Fibroblast of the aortic adventitia (primary cell): ENCODE data around the gene PTGFR. TPM values are rescaled to one million over a fixed set of nuclear protein-coding genes. Genes with fewer than 3 reads are reported as not detected.

ENCODE experiments used
- DNase-seq: peaks from one replicate; pipeline ENCODE4 v3.0.0-alpha.2; 2010; ENCODE audit warnings: low read depth
- H3K4me3 ChIP-seq: 2 replicates; pipeline ENCODE4 v1.5.1; 2011; ENCODE audit warnings: low read depth, mild to moderate bottlenecking, control low read depth, low read length, moderate library complexity
- total RNA-seq: library from RNA; depleted of rRNA; stranded (reverse); fragments of >200 nt; gene quantifications from 2 replicates; pipeline ENCODE4 v1.2.3, GENCODE V29; 2012; ENCODE audit warnings: low replicate concordance
- TF ChIP-seq, protein P1 (sequence below): IDR thresholded peaks from 2 replicates; pipeline ENCODE4 v1.5.1; 2011; ENCODE audit warnings: mild to moderate bottlenecking, low read length, control low read depth, inconsistent platforms; ENCODE audit not compliant: insufficient read depth

The PTGFR gene
- total RNA-seq, 1 donor = 77.5 TPM

GRCh38 chr1:78533527-78533926 lies 42.8 kb downstream of the PTGFR start:
- DNase-seq = no peak
- TF ChIP-seq, protein P1, sequence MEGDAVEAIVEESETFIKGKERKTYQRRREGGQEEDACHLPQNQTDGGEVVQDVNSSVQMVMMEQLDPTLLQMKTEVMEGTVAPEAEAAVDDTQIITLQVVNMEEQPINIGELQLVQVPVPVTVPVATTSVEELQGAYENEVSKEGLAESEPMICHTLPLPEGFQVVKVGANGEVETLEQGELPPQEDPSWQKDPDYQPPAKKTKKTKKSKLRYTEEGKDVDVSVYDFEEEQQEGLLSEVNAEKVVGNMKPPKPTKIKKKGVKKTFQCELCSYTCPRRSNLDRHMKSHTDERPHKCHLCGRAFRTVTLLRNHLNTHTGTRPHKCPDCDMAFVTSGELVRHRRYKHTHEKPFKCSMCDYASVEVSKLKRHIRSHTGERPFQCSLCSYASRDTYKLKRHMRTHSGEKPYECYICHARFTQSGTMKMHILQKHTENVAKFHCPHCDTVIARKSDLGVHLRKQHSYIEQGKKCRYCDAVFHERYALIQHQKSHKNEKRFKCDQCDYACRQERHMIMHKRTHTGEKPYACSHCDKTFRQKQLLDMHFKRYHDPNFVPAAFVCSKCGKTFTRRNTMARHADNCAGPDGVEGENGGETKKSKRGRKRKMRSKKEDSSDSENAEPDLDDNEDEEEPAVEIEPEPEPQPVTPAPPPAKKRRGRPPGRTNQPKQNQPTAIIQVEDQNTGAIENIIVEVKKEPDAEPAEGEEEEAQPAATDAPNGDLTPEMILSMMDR = no peak
- H3K4me3 ChIP-seq = no peak overlapping the region

- H3K4me3 ChIP-seq = no peak overlapping the region
- DNase-seq = no peak
- TF ChIP-seq, protein P1 = no peak
Observed at GRCh38 chr1:78535286-78535685, 44.5 kb downstream of the PTGFR start.

DNA sequence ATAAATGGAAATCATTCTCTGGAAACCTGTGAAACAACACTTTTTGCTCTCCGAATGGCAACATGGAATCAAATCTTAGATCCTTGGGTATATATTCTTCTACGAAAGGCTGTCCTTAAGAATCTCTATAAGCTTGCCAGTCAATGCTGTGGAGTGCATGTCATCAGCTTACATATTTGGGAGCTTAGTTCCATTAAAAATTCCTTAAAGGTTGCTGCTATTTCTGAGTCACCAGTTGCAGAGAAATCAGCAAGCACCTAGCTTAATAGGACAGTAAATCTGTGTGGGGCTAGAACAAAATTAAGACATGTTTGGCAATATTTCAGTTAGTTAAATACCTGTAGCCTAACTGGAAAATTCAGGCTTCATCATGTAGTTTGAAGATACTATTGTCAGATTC lies 45.7 kb downstream of the PTGFR start:
- peak; percentile 39 for DNase-seq
- no peak overlapping the region for H3K4me3 ChIP-seq
- TF ChIP-seq, protein P1 = no peak

DNA sequence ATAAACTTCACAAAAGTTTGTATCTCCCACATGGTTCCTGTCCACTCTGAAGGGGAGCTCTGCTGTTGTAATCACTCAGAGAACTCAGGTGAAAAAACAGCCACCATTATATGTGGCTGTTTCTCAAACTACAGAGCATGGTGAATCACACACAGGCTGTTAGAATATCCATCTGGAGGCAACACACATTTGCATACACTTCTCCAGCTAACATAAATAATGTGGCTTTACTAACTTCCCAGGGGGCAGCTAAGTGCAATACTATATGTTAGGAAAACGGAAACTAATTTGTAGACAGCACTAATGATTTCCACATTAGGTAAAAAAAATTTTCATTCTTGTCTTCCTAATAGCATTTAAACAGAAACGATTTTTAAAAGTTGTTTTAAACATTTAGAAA lies 49.3 kb downstream of the PTGFR start:
- TF ChIP-seq, protein P1 = no peak
- no peak for DNase-seq
- no peak overlapping the region for H3K4me3 ChIP-seq

DNA sequence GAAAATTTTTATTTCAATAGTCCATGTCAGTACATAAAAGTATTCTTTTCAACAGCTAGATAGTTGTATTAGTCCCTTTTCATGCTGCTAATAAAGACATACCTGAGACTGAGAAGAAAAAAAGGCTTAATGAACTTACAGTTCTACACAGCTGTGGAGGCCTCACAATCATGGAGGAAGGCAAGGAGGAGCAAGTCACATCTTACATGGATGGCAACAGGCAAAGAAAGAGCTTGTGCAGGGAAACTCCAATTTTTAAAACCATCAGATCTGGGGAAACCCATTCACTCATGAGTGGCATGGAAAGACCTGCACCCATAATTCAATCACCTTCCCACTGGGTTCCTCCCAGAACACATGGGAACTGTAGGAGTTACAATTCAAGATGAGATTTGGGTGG lies 50.7 kb downstream of the PTGFR start:
- DNase-seq = no peak
- H3K4me3 ChIP-seq = no peak overlapping the region
- TF ChIP-seq, protein P1 = no peak

DNA sequence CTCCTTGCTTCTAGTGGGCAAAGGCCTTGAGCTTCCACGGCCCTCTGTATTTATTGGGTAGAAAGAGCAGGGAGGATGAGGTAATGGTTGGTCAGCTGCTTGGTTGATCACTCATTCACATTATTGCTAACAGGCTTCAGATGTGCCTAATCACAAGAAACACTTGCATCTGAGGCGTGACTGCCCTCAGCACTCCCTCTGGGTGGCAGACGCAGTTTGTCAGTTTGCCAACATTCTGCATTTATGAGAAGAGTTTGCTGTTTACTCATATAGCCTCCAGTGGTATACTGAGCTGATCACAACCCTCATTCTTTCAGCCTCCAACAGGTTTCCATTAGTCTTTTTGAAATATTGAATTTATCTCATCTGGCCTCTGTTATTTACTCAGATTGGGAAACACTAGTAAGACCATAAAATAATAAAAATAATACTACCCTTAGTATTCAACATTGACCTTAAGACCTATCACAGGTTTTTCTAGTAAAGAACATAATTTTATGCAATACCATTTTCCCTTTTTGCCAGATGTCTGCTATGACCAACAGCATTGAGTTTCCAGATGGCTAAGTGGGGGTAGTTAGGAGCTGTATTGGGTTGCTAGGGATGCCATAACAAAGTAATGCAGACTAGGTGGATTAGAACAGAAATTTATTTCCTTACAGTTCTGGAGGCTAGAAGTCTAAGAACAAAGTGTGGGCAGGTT lies 53.3 kb downstream of the PTGFR start:
- no peak for DNase-seq
- TF ChIP-seq, protein P1 = no peak

GRCh38 chr1:78547081-78547480 lies 56.3 kb downstream of the PTGFR start:
- TF ChIP-seq, protein P1 = no peak
- no peak for DNase-seq
- no peak overlapping the region for H3K4me3 ChIP-seq

More for the DNA sequence above, 53.3 kb downstream of the PTGFR start:
- no peak overlapping the region for H3K4me3 ChIP-seq
